ENCODE measurements around the gene KYNU. TPM values are rescaled to one million over a fixed set of nuclear protein-coding genes. Genes with fewer than 3 reads are reported as not detected.

KYNU gene
- total RNA-seq, 1 experiment from 2014 or later = 0.37 TPM

GRCh38 chr2:142876423-142876822, 1.0 kb upstream of the KYNU start:
- Histone ChIP-seq H4K5ac (ENCODE audit: insufficient read length, low read depth, low read length) (no peak overlapping the region), H2AK5ac (ENCODE audit: insufficient read length, low read length) (no peak overlapping the region), H2BK12ac (ENCODE audit: insufficient read length, low read depth, low read length) (no peak overlapping the region), H3T11ph (ENCODE audit: low read length) (no peak overlapping the region), H3K79me1 (ENCODE audit: insufficient read depth, low read depth, low read length, poor library complexity, severe bottlenecking) (no peaks in the 10 kb centered on the region), H3K4ac (ENCODE audit: low read depth, low read length) (no peak overlapping the region), H2BK20ac (ENCODE audit: low read depth, low read length, poor library complexity, severe bottlenecking) (no peak overlapping the region), H2AFZ (ENCODE audit: low read length) (no peak overlapping the region), H4K20me1 (ENCODE audit: control insufficient read depth, insufficient read depth, insufficient read length) (no peaks in the 10 kb centered on the region), H3K27me3 (ENCODE audit: insufficient read depth, low read length) (no peaks in the 10 kb centered on the region), H4K8ac (replicated peaks; ENCODE audit: insufficient read length, low read depth, low read length) (no peak overlapping the region), H3K23me2 (ENCODE audit: insufficient read length, low read depth, low read length, poor library complexity, severe bottlenecking) (no peaks in the 10 kb centered on the region), H4K91ac (ENCODE audit: insufficient read length, low read depth, low read length) (no peak overlapping the region), H3K14ac (ENCODE audit: insufficient read depth, low read length) (no peak overlapping the region), H3K9ac (ENCODE audit: extremely low read depth, insufficient read length, low read length) (no peak overlapping the region), H3K27ac (ENCODE audit: insufficient read length, low read depth, low read length) (no peak overlapping the region), H2BK120ac (ENCODE audit: low read depth, low read length, poor library complexity, severe bottlenecking) (no peak overlapping the region), H3K23ac (ENCODE audit: insufficient read length, low read depth, low read length) (no peak overlapping the region), H2BK15ac (ENCODE audit: low read depth, low read length) (no peak overlapping the region), H3K79me2 (ENCODE audit: insufficient read depth, low read length) (no peaks in the 10 kb centered on the region), H3K4me2 (ENCODE audit: insufficient read depth, insufficient read length, low read length) (no peak overlapping the region), H3K9me3 (ENCODE audit: control insufficient read depth, low read depth, low read length) (no peaks in the 10 kb centered on the region), H2BK5ac (ENCODE audit: insufficient read length, low read length) (no peak overlapping the region), H3K18ac (ENCODE audit: insufficient read length, low read depth, low read length) (no peak overlapping the region), H3K4me1 (ENCODE audit: insufficient read depth, low read length) (no peaks in the 10 kb centered on the region), H3K56ac (ENCODE audit: insufficient read length, low read depth, low read length) (no peak overlapping the region)
- H3K36me3 Mint-ChIP-seq (ENCODE audit: insufficient read depth in 1 of 3, low read depth in 3 of 3) = no peaks in the 10 kb centered on the region
- peaks cover 5 to 9% of the 10 kb centered on the region in 2 experiments; a peak in 3 of 4 replicates for H3K4me1 Mint-ChIP-seq
- no peaks in the 10 kb centered on the region for H3K27me3 Mint-ChIP-seq (ENCODE audit: low read depth)
- no peak overlapping the region for H3K27ac Mint-ChIP-seq
- TF ChIP-seq, protein P1, sequence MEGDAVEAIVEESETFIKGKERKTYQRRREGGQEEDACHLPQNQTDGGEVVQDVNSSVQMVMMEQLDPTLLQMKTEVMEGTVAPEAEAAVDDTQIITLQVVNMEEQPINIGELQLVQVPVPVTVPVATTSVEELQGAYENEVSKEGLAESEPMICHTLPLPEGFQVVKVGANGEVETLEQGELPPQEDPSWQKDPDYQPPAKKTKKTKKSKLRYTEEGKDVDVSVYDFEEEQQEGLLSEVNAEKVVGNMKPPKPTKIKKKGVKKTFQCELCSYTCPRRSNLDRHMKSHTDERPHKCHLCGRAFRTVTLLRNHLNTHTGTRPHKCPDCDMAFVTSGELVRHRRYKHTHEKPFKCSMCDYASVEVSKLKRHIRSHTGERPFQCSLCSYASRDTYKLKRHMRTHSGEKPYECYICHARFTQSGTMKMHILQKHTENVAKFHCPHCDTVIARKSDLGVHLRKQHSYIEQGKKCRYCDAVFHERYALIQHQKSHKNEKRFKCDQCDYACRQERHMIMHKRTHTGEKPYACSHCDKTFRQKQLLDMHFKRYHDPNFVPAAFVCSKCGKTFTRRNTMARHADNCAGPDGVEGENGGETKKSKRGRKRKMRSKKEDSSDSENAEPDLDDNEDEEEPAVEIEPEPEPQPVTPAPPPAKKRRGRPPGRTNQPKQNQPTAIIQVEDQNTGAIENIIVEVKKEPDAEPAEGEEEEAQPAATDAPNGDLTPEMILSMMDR (conservative IDR thresholded peaks at IDR 0.05) = no peak
- H3K4me3 Mint-ChIP-seq = no peak overlapping the region
- no peaks in the 10 kb centered on the region for H3K9me3 Mint-ChIP-seq
- no CpG with 5 or more reads among the region's 2 CpGs for WGBS (ENCODE audit: extremely low coverage, insufficient read length, low lambda C conversion rate)
- DNase-seq = no peak

All from H9 (cell line).